Left ventricle myocardium inferior (tissue), 1 donor: ENCODE results near the gene HES3. TPM values are rescaled to one million over a fixed set of nuclear protein-coding genes. Genes with fewer than 3 reads are reported as not detected.

ENCODE experiments used
- DNase-seq: peaks from one replicate; pipeline ENCODE4 v3.0.0-alpha.2; 2020
- H3K27ac ChIP-seq: fragments of 200-600 bp; replicated peaks from 2 replicates; pipeline ENCODE4 v1.8.0; 2021
- H3K27me3 ChIP-seq: fragments of 200-600 bp; 2 replicates; pipeline ENCODE4 v1.8.0; 2021; ENCODE audit warnings: low read depth
- H3K36me3 ChIP-seq: fragments of 200-600 bp; 2 replicates; pipeline ENCODE4 v1.8.0; 2021
- H3K4me1 ChIP-seq: fragments of 200-600 bp; 2 replicates; pipeline ENCODE4 v1.8.0; 2021
- H3K4me3 ChIP-seq: fragments of 200-600 bp; 2 replicates; pipeline ENCODE4 v1.8.0; 2021; ENCODE audit warnings: mild to moderate bottlenecking, moderate library complexity
- H3K9me3 ChIP-seq: fragments of 200-600 bp; replicated peaks from 2 replicates; pipeline ENCODE4 v1.8.0; 2021
- intact Hi-C: fragments of 100-400 bp; cut with micrococcal nuclease; formaldehyde crosslinking; loops from one replicate; pipeline ENCODE4 v1.11.0; 2022
- total RNA-seq: library from RNA; stranded (reverse); fragmentation: NEBNext Ultra II Directional; extraction: Animal tissue kit (Norgen Biotek cat#: 25700); gene quantifications from one replicate; pipeline ENCODE4 v1.2.1, GENCODE V29; 2021
- TF ChIP-seq, protein P1 (sequence below): fragments of 200-600 bp; IDR thresholded peaks from 2 replicates; pipeline ENCODE4 v1.8.0; 2021; ENCODE audit warnings: antibody characterized with exemption, mild to moderate bottlenecking, borderline replicate concordance
- donor health status: DM: no; HTN: yes; CAD: no; lungs with severe emphysema.

HES3 gene
- total RNA-seq, 1 donor from 2014 or later: not detected

DNA sequence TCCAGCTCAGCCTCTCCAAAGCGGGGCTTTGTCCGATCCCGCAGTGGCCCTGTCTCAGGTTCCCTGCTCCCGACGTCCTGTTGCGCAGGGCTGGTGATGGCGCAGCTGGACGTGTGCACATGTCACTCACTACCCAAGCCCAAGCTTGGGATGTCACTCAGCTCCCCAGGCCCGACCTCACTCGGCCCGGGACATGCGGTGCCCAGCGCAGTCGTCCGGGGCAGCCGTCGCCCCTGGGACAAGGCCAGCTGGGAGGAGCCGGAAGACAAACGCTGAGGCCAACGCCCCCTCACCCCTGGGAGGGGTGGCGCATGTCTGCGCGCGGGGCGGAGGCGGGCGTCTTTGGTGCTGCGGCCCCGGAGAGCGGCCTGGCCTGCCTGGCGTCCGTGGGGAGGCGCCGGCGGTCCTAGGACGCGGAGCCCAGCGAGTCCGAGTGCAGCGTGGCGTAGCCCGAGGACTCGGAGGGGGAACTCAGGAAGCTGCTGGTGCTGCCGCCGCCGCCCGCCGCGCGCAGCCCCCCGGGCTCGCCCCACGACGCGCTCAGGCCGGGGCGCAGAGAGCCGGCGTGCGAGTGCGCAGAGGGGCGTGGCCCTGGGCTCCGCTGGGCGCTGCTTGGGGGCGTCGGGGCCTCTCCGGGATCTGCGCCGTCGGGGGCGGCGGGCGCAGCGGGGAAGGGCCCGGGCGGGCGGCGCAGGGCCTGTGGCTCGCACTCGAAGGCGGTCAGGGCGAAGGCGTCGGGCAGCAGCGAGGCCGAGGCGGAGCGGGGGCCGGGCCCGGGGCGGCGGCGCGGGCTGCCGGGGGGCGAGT, 5.2 kb downstream of the HES3 start:
- peak; percentile 45 for DNase-seq
- Histone ChIP-seq H3K36me3 (peaks cover 4% of the 10 kb centered on the region), H3K27me3 (peaks cover 96% of the 10 kb centered on the region), H3K4me1 (peaks cover 23% of the 10 kb centered on the region), H3K9me3 (no peaks in the 10 kb centered on the region), H3K4me3 (peak overlapping the region; percentile 47), H3K27ac (no peak overlapping the region)
- TF ChIP-seq, protein P1, sequence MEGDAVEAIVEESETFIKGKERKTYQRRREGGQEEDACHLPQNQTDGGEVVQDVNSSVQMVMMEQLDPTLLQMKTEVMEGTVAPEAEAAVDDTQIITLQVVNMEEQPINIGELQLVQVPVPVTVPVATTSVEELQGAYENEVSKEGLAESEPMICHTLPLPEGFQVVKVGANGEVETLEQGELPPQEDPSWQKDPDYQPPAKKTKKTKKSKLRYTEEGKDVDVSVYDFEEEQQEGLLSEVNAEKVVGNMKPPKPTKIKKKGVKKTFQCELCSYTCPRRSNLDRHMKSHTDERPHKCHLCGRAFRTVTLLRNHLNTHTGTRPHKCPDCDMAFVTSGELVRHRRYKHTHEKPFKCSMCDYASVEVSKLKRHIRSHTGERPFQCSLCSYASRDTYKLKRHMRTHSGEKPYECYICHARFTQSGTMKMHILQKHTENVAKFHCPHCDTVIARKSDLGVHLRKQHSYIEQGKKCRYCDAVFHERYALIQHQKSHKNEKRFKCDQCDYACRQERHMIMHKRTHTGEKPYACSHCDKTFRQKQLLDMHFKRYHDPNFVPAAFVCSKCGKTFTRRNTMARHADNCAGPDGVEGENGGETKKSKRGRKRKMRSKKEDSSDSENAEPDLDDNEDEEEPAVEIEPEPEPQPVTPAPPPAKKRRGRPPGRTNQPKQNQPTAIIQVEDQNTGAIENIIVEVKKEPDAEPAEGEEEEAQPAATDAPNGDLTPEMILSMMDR: no peak
- intact Hi-C loops: no loop called here

DNA sequence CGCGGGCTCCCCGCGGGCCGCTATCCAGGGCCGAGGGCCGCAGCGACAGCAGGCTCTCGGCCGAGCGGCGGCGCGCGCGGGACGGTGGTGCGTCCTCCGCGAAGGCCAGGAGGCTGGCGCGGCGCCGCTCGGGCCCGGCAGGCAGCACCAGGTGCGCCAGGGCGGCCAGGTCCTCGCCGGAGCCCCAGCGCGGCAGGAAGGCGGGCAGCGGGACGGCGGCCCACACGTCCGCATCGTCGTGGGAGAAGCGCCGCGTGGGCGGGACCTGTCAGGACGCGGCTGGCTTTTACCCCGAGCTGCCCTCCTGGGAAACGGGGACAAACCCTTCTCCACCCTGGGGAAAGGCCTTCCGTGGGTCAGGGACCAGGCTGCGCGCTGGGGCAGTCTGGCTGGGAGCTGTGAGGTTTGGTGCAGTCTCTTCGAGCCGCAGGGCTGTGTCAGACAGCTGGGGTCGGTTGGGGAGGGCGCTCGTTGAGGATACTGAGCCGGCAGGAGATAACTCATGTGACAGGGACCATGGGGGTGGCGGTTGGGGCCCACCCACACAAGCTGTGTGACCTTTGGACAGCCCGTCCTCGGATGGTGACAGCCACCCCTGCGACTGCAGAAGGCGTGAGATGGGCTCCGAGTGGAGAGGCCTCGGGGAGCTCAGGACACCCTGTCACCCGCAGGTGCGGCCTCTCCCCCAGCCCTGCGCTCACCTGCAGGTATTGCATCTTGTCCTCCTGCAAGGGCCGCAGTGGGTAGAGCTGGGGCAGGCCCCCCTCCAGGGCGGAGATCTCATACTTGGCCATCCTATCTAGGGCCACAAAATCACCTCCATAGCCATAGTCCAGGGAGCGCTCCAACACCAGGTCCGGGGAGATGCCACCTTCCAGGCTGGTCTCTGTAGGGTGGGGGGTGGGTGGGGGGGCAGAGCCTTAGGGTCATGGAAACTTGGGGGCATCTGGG, 6.0 kb downstream of the HES3 start:
- no peaks in the 10 kb centered on the region for H3K9me3 ChIP-seq
- intact Hi-C loops: loop anchor here (10.0 kb wide), 1 partner anchor 195 kb away; no protein-coding TSS in a partner anchor
- H3K4me3 ChIP-seq: no peak overlapping the region
- no peak overlapping the region for H3K27ac ChIP-seq
- H3K27me3 ChIP-seq: peaks cover 97% of the 10 kb centered on the region
- DNase-seq: no peak
- H3K36me3 ChIP-seq: peaks cover 6% of the 10 kb centered on the region
- TF ChIP-seq, protein P1: no peak
- H3K4me1 ChIP-seq: peaks cover 23% of the 10 kb centered on the region

DNA sequence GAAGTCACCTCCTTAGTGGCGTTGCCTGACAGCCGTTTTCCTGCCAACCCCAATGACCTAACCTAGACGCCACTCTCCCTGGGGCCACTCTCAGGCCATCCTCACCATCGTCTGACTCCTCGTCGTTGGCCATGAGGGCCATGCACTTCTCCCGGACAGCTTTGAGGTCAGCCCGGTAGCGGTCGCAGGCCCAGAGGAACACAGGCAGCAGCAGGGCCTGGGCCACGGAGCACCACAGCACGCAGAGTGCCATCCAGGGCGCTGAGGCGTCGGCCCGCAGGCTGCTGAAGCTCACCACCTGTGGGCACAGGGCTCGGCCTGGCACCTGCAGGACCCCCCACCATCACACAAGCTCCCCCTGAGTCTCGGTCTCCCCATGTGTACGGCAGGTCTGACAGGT, 7.3 kb downstream of the HES3 start:
- peaks cover 84% of the 10 kb centered on the region for H3K27me3 ChIP-seq
- no peaks in the 10 kb centered on the region for H3K9me3 ChIP-seq
- no peak overlapping the region for H3K27ac ChIP-seq
- H3K4me1 ChIP-seq: peaks cover 12% of the 10 kb centered on the region
- DNase-seq: no peak
- H3K4me3 ChIP-seq: no peak overlapping the region
- intact Hi-C loops: loop anchor here (10.0 kb wide), 1 partner anchor 196 kb away; no protein-coding TSS in a partner anchor
- H3K36me3 ChIP-seq: peaks cover 6% of the 10 kb centered on the region
- TF ChIP-seq, protein P1: no peak

- Histone ChIP-seq H3K9me3 (no peaks in the 10 kb centered on the region), H3K4me1 (peaks cover 7% of the 10 kb centered on the region), H3K4me3 (no peak overlapping the region), H3K36me3 (peaks cover 6% of the 10 kb centered on the region), H3K27ac (no peak overlapping the region), H3K27me3 (peaks cover 82% of the 10 kb centered on the region)
- no peak for DNase-seq
- intact Hi-C loops: loop anchor here (10.0 kb wide), 1 partner anchor 197 kb away; no protein-coding TSS in a partner anchor
- TF ChIP-seq, protein P1: no peak
Measured at GRCh38 chr1:6251681-6252373, 7.8 kb downstream of the HES3 start.

- no peak for DNase-seq
Measured at GRCh38 chr1:6252374-6252710, 8.4 kb downstream of the HES3 start.

More at GRCh38 chr1:6252374-6252710, 8.4 kb downstream of the HES3 start:
- TF ChIP-seq, protein P1: no peak
- Histone ChIP-seq H3K27me3 (peaks cover 82% of the 10 kb centered on the region), H3K36me3 (peaks cover 6% of the 10 kb centered on the region), H3K4me1 (peaks cover 7% of the 10 kb centered on the region), H3K4me3 (no peak overlapping the region), H3K9me3 (no peaks in the 10 kb centered on the region), H3K27ac (no peak overlapping the region)
- intact Hi-C loops: loop anchor here (10.0 kb wide), 1 partner anchor 198 kb away; no protein-coding TSS in a partner anchor
